GM18909 (cell line): ENCODE data around the gene IL34.
"Not testable (repeated sequence)": the region's sequence is repeated elsewhere in the genome, so short reads cannot be mapped to it uniquely, and the experiment has no call there.

ENCODE experiments used
- ATAC-seq: cut with Tn5 transposase; IDR thresholded peaks from one replicate; pipeline ENCODE4 v1.9.1; 2021; ENCODE audit warnings: mild to moderate bottlenecking; ENCODE audit not compliant: unreplicated experiment, poor library complexity

The IL34 gene

DNA sequence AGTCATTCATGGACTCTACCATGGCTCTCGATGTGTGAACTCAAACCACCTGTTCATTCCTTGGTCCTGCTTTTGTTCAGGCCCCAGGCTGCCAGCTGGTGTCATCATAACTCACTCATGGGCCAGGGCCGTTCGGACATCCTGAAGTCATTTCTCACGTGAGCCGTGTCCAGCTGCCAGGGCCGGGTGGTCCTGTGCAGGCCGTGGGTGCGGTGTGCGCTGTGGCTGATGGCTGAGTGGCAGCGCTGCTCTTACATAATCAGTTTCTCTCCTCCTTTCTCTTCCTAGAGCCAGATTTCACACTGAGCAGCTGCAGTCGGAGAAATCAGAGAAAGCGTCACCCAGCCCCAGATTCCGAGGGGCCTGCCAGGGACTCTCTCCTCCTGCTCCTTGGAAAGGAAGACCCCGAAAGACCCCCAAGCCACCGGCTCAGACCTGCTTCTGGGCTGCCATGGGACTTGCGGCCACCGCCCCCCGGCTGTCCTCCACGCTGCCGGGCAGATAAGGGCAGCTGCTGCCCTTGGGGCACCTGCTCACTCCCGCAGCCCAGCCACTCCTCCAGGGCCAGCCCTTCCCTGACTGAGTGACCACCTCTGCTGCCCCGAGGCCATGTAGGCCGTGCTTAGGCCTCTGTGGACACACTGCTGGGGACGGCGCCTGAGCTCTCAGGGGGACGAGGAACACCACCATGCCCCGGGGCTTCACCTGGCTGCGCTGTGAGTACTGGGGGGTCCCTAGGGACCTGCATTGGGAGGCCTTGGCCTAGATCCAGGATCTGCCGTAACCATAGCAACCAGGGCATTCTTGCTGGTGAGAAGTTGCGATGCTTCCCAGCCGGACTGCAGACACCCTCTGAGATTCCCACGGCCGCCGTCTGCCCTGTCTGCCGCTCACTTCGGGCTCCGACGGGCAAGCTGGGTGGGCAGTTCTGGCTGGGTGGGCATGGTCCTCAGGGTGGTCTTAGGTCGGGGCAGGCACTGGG lies at the start of gene IL34:
Gene IL34, plus strand, starts transcription at position 300 of the 982 bp plus-strand sequence. Its CDS starts 389 bp downstream, at position 689.
- ATAC-seq = no peak

DNA sequence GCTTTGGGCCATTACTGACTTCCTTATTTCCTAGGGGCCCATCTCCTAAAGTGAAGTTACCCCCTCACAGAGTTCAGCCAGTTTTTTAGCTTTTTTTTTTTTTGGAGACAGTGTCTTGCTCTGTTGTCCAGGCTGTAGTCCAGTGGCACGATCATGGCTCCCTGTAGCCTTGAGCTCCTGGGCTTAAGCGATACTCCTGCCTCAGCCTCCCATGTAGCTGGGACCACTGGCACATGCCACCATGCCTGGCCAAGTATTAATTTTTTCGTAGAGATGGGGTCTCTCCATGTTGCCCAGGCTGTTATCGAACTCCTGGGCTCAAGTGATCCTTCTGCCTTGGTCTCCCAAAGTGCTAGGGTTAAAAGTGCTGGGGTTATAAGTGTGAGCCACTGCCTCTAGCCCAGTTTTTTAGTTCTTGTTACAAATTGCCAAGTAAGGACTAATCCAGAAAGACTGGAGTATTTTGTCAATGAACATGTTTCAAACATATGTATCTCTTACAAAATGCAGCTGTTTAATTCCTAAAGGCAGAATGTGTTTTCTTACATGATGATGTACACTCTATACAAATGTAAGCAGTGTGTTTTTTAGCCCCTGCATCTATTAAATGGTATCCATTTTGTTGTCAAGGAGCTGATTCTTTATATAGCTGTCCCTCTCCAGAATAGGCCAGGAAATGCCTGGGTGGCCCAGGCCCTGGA lies 49.1 kb upstream of the IL34 start:
- no peak for ATAC-seq

DNA sequence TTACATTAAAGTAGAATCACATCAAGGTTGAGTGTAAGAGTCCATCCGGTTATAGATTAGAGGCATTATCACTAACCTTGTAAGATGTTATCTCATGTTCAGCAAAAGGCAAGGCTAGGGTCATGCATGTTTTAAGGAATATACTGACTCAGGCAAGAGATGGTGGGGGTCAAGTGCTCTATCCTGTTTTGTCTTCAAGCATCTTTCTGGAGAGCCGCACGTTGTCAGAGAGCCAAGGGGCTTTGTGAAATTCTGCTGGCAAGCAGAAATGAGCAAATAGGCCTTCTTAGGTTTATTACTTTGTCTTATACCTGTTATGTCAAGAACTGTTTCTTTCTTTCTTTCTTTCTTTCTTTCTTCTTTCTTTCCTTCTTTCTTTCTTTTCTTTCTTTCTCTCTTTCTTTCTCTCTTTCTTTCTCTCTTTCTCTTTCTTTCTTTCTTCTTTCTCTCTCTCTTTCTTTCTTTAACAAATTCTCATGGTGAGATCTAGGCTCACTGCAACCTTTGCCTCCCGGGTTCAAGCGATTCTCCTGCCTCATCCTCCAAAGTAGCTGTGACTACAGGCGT lies 47.3 kb upstream of the IL34 start:
- no peak for ATAC-seq

- no peak for ATAC-seq
Observed at GRCh38 chr16:70600730-70601129, 45.6 kb upstream of the IL34 start.

DNA sequence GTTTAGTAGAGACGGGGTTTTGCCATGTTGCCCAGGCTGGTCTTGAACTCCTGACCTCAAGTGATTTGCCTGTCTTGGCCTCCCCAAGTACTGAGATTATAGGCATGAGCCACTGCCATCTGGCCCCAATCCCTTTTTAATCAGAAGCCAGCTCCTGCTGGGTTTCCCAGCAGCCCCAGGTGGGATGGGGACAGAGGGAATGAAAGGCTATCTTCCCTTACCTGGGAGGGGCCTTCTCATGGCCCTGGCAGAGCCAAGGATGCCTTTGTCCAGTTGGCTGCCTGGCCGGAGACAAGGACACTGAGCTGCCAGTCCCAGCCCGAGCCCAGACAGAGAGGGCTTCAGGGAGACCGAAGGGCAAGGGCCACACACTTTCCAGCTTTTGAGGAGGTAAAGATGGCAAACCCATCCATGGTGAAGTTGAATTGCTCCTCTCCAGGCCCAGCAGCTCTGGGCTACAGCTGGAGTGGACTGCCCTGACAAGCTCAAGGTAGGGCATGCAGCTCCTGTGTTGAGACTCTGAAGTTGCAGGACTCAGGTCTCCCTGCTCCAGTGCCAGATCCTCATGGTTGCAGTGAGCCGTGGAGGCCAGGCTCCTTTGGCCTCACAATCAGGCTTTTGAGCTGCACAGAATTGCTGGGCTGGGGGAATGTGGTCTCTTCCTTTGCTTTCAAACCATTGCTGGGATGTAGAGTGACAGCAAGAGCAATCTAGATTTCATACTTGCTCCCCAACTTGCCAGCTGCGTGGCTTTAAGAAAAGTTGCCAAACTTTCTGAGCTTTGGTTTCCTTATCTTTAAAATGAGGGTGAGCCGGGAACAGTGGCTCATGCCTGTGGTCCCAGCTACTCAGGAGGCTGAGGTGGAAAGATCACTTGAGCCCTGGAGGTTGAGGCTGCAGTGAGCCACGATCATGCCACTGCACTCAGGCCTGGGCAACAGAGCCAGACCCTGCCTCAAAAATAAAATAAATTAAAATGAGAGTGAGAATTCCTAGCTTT lies 44.5 kb upstream of the IL34 start:
- no peak for ATAC-seq

- no peak for ATAC-seq
Observed at GRCh38 chr16:70602831-70603230, 43.5 kb upstream of the IL34 start.

GRCh38 chr16:70604407-70605282 lies 41.7 kb upstream of the IL34 start:
- no peak for ATAC-seq

DNA sequence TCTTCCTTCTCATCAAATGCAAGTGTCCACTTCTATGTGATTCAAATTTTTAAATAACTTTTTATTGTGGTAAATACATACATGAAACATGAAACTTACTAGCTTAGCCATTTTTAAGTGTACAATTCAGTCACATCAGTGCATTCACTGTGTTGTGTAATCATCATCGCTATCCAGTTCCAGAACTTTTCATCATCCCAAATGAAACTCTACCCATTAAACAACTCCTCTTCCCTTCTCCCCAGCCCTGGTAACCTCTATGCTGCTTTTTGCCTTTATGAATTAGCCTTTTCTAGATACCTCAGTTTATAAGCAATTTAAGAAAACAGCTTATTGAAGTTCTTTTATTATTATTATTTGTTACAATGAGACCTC lies 41.1 kb upstream of the IL34 start:
- ATAC-seq = no peak

DNA sequence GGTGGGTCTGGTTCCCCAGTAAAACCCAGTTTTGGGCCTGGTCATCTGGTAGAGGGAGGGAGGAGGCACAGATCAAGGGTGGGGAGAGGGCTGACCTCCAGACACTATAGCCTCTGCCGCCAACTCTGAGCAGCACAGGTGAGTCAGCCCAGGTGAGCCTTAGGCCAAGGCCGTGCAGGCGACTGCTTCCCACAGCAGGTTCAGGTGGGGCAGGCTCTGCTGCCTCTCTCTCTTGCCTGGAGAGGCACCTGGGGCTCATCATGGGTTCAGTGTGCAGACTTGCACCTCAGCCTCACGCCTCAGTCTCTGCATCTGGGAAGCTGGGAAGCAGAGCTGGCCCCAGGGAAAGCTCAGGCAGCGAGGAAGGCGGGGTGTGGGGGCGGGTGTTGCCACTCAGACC lies 37.8 kb upstream of the IL34 start:
- no peak for ATAC-seq

GRCh38 chr16:70610273-70611223 lies 35.8 kb upstream of the IL34 start:
- no peak for ATAC-seq

DNA sequence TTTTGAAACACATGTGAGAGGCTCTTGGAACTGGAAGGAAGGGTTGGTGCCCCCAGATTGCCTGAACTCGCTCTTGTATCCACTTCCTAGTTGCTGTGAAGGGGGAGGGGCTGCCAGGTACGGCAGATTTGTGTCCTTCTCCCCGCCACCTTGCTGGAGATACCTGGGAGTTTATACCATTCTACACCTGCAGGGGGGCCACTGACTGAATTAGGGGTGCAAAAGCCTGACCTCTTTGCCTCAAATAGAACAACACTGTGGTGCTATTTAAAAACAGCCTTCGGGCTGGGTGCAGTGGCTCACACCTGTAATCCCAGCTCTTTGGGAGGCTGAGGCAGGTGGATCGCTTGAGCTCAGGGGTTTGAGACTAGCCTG lies 35.1 kb upstream of the IL34 start:
- ATAC-seq = no peak

DNA sequence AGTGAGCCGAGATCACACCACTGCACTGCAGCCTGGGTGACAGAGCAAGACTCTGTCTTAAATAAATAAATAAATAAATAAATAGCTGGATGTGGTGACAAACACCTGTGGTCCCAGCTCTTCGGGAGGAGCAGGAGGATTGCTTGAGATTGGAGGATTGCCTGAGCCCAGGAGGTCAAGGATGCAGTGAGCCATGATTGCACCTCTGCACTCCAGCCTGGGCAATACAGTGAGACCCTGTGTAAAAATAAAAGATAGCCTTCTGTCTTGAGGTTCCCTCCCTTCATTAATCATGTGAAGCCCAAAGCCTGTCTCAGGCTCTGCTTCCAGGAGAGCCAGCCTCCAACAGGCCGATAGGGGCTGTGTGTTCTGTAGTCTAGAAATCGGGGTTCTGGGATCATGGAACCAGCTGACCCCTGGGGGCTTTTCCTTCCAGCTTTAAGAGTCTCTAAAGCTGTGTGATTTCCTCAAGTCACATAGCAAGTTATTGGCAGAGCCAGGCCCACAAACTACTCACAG lies 34.5 kb upstream of the IL34 start:
- ATAC-seq = no peak

DNA sequence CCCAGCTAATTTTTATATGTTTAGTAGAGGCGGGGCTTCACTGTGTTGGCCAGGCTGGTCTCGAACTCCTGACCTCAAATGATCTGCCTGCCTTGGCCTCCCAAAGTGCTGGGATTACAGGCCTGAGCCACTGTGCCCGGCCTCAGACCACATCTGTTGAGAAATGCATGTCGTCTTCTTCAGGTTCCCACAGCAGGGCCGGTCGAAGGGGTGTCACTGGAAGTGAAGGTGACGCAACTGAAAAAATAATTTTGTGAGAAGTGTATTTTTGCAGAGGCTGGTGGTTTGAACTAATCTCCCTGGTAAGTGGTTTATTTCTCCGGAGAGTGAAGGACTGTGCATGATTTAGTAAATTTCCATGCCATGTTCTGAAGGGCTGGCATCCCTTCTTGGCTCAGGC lies 33.4 kb upstream of the IL34 start:
- no peak for ATAC-seq

GRCh38 chr16:70614208-70614951 lies 32.0 kb upstream of the IL34 start:
- ATAC-seq = no peak

- ATAC-seq = no peak
Observed at GRCh38 chr16:70615945-70616344, 30.4 kb upstream of the IL34 start.

GRCh38 chr16:70621864-70622263 lies 24.5 kb upstream of the IL34 start:
- ATAC-seq = not testable (repeated sequence)

DNA sequence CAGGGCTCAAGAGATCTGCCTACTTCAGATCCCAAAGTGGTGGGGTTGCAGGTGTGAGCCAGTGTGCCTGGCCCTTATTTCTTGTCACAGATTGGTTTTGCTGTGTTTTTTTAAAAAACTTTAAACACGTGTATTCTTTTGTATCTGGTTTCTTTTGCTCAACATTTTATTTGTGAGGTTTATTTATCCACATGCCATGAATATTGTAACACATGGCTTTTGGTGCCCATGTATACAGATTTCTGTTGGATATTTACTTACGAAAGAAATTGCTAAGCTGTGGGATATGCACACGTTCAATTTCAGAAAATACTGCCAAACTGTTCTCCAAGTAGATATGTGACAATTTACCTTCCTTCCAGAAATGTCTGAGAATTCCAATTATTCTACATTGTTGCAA lies 18.7 kb upstream of the IL34 start:
- no peak for ATAC-seq
